Measurements from ENCODE around the gene ABCF3.

Gene ABCF3

DNA sequence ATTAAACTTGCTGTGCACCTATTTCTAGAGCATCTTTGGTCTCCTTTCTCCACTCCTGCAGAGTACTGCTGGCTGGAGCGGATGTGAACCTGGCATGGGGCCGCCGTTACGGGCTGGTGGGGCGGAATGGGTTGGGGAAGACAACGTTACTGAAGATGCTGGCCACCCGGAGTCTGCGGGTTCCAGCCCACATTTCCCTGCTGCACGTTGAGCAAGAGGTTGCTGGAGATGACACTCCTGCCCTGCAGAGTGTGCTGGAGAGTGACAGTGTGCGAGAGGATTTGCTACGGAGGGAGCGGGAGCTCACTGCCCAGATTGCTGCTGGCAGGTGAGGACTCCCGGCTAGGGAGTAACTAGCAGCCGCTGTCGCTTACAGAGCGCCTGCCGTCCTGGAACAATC is 2.1 kb downstream of the ABCF3 start:
- no peak for DNase-seq (ENCODE audit: low spot score)

GRCh38 chr3:184189421-184189820 is 3.4 kb downstream of the ABCF3 start:
- DNase-seq (ENCODE audit: low spot score), result no peak

GRCh38 chr3:184192889-184193288 is 6.9 kb downstream of the ABCF3 start:
- no peak for DNase-seq (ENCODE audit: low spot score)

DNA sequence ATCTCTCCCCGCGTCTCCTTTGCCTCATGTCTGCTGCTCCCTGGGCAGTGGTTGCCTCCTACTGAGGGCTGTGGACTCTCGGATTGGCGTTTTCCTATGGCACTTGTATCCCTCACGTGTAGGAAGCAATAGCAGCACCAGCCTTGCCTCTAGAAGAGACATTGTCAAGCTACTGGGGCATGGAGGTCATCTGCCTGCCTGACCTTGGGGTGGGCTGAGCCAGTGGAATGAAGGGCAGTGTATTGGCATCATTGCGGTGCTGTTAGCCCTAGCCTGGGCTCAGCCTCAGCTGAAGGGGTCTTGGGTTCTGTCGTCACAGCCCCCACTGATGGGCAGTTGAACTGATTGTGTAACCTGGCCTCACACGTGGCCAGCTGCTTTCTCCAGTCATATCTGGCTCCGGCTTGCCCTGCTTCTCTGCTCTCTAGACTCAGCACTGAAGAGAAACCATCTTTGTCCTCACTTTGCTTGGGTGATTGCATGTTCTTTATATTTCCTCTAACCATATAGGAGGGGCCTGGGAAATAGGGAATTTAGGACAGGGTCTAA is 8.1 kb downstream of the ABCF3 start:
- DNase-seq (ENCODE audit: low spot score), result no peak

- DNase-seq (ENCODE audit: low spot score), result no peak
Measured at GRCh38 chr3:184196536-184196935, 10.5 kb downstream of the ABCF3 start.

- DNase-seq (ENCODE audit: low spot score), result no peak
Measured at GRCh38 chr3:184198509-184198908, 12.5 kb downstream of the ABCF3 start.

GRCh38 chr3:184200825-184201224 is 14.8 kb downstream of the ABCF3 start:
- no peak for DNase-seq (ENCODE audit: low spot score)

- no peak for DNase-seq (ENCODE audit: low spot score)
Measured at GRCh38 chr3:184203526-184203925, 17.5 kb downstream of the ABCF3 start.

DNA sequence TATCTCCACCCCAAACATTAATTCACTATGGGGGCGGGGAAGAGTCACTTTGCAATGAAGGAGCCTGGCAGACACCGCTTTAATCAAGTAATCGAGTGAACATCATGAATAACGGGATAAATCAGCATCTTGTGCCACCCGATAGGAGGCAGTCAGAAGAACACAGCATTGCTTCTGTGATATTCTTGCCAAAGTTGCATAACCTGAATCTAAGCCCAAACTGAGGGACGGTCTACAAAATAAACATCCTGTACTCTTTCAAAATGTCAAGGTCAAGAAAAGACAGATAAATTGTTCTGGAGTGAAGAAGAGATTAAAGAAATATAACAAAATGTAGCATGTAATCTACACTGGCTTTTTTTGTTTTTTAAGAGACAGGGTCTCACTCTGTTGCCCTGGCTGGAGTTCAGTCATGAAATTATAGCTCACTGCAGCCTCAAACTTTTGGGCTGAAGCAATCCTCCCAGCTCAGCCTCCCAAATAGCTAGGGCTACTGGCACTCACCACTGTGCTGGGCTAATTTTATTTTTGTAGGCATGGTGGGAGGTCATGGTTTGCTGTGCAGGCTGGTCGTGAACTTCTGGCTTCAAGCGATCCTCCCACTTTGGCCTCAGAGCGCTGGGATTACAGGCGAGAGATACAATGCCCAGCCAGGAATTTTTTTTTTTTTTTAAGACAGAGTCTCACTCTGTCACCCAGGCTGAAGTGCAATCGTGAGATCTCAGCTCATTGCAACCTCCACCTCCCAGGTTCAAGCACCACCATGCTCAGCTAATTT is 23.3 kb downstream of the ABCF3 start:
- DNase-seq (ENCODE audit: low spot score), result no peak

DNA sequence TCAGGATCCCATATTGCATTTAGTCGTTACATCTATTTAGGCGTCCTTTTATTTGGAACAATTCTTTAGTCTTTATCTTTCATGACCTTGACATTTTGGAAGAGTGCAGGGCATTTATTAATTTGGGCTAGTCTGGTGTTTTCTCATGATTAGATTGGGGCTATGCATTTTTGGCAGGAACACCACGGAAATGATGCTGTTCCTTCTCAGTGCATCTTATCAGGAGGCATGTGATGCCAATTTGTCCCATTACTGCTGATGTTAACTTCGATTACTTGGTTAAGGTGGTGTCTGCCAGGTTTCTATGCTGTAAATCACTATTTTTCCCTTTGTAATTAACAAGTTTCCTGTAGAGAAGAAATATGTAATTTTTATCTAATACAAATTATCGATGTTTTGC is 25.3 kb downstream of the ABCF3 start:
- DNase-seq (ENCODE audit: low spot score), result no peak

- DNase-seq (ENCODE audit: low spot score), result no peak
Measured at GRCh38 chr3:184211718-184212117, 25.7 kb downstream of the ABCF3 start.

- DNase-seq (ENCODE audit: low spot score), result no peak
Measured at GRCh38 chr3:184218814-184219213, 32.8 kb downstream of the ABCF3 start.

DNA sequence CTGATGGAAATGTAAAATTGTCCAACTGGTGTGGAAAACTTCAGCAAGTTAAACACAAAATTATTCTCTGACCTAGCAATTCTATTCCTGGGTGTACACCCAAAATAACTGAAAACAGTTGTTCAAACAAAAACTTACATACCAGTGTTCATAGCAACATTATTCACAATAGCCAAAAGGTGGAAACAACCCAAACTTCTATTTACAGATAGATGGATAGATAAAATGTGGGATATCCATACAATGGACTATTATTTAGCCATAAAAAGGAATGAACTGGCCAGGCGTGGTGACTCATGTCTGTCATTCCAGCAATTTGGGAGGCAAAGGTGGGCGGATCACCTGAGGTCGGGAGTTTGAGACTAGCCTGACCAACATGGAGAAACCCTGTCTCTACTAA is 36.5 kb downstream of the ABCF3 start:
- DNase-seq (ENCODE audit: low spot score), result no peak

DNA sequence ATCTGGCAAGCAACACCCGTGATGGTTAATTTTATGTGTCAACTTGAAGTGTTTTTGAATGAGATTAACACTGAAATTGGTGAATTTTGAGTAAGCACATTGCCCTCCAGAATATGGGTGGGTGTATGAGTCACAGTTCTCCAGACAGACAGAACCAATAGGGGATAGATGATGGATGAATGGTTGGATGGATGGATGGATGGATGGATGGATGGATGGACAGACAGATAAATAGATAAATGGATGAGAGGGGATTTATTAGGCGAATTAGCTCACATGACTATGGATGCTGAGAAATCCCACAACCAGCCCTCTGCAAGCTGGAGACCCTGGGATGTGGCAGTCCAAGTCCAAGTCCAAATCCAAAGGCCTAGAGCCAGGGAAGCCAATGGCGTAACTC is 37.9 kb downstream of the ABCF3 start:
- DNase-seq (ENCODE audit: low spot score), result no peak

DNA sequence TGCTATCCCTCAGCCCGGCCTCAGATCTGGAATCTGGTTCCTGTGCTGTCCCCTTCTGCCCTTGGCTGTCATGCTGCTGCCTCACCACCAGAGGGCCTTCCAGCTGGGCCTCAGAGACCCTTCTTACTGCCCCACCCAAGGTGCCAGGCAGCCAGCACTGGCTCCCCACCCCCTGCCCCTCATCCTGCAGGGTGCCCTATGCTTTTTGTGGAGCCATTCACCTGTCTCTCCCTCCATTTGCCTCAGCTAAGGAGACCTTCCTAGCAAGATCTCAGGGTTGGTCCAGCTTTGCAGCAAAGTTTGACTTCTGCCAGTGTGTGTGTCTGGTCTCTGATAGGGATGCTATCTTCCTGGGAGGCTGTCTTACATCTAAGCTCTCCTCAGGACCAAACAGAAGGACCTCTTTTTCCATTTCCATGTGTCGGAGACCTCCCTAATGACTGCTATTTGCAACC is 41.5 kb downstream of the ABCF3 start:
- peak; percentile 77 for DNase-seq (ENCODE audit: low spot score)

DNA sequence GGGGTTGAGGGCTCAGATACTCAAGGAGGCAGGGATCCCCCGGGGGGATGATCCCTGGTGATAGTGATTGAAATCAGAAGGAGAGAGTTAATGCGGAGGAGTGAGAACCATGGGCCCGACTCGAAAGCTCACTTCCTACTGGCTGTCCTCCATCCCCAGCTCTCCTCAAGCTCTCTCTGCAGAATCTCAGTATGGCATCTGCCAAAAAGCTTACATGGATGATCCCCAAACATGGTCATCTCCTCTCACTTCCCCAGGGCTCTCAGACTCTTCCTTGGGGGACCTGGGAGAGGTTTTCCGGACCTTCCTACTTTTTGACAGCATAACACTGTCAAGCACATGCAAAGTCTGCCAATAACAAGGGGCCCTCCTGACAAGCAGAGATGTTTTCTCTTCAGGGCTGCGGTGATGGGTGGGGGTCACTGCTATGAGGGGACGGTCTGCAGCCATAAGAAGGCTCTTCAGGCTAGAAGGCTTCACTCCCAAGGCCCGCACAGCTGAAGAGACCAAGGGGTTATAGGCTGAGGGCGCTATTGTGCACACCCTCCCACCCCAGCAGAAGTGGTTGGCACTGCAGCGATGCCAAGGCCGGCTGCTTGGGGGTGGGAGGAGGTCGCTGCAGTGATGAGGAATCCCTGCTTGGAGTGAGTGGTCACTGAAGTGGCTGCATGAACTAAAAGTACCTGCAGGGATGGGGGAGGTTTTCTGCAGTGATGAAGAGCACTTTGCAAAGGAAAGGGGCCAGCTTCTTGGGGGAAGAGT is 42.6 kb downstream of the ABCF3 start:
- no peak for DNase-seq (ENCODE audit: low spot score)

DNA sequence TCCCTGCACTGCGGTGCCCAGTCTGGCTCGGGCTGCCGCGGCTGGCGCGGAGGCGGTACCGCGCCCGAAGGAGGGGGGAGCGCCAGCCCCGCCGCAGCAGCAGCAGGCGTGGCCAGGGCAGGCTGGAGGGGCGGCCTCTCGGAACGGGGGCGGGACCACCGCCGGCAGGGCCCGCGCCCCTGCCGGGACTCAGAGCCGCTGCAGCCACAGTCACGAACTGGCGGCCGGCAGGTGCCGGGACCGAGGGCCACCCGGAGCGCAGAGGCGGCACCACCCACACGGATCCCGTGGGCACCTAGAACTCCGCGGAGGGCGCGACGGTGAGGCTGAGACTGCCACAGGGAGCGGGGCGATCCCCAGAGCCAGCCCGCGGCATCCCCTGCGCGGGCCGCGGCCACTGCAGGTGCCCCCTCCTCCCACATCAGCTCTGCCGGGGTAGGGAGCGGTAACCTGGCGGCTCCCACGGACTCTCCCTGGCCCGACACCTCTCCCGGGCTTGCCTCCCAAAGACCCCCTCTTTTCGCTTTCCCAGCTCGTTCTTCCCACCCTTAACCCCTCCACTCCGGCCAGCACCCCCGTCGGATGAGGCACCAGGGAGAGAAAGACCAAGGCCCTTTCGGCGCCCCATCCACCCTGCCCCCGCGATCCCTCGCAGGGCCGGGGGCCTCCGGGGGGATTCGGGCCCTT is 43.5 kb downstream of the ABCF3 start, which contains the start of gene VWA5B2:
VWA5B2 (plus strand) TSS at position 192 of the 687 bp plus-strand sequence. CDS start 944 bp downstream, outside the sequence.
- peak; percentile 90 for DNase-seq (ENCODE audit: low spot score)

DNA sequence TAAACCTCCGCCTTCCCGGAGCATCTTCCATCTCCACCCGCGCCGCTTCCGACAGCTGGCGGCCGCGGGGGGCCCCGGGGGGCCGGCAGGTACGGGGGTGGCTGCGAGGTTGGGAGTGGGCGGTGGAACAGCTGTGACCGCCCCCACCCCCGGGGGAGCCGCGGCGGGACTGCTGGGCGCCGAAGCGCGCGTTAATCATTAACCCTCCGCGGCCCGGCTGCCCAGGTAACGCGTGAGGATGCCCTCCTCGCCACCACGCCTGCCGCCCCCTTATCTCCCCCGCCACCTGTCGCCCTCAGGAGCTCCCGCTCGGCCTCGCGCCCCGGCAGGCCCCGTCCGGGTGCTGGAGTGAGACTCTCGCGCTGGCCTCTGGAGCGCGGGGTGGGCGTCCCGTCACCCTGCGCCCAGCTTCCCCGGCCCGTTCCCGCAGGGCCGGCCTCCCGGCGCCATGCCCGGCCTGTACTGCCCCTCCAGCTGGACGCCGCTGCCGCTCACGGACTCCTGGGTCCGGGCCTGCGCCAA is 44.1 kb downstream of the ABCF3 start:
- DNase-seq (ENCODE audit: low spot score), result peak; percentile 39

DNA sequence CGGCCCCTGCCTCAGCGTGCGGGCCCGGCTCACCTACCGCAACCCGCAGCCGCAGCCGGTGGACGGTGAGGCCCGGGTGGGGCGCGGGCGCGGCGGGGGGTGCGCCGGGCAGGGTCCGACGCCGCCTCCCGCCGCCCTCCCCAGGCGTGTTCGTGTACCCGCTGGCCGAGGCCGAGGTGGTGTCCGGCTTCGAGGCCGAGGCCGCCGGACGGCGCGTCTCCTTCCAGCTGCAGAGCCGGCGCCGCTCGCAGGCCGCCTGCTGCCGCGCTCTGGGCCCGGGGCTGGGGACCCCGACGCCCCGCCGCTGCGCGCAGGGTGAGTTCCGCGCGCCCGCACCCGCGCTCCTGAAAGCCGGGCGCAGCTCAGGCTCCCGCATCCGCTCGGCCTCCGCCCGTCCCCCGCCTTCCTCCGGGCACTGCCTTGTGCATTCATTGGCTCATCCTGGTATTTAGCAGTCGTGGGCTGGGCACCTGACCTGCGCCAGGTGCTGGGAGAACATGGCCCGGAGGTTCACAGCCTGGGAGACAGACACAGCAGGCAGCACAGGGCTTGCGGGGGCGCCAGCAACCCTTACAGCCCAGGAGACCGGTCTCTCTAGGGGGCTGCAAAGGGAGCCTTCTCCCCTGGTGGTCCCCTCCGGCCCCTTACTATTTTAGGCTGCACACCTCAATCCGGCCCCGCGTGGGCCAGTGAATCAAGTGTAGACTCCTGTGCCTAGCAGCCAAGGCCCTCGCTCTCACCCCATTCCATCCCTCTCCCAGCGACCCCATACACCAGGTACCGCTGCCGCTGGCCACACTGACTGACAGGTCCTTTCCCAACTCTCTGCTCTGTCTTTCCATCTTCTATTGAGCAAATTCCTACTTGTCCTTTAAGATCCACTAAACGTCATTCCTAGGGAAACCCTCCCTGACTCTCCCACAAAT is 44.9 kb downstream of the ABCF3 start:
- DNase-seq (ENCODE audit: low spot score), result no peak

DNA sequence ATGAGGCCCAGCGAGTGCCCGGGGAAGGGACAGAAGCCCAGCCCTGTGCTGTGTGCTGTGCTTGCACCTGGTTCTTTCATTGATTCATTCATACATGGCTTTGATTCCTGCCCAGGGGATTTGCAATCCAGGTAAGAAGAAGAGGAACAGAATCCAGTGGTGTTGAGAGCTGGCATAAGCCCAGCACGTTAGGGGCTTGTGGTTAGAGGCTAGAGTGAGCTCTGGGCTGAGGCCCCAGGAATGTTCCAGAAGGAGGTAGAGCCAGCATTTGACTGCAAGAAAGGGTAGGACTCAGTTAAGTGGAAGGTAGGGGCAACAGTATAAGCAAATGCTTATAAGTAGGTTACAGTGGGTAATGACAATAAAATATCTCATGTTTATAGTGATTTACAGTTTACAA is 45.7 kb downstream of the ABCF3 start:
- DNase-seq (ENCODE audit: low spot score), result no peak
